Testis (tissue), 3 donors: ENCODE data around the gene DCTN1. TPM values are rescaled to one million over a fixed set of nuclear protein-coding genes. Genes with fewer than 3 reads are reported as not detected.

ENCODE experiments used
- polyA plus RNA-seq: library from polyadenylated mRNA; stranded (reverse); fragments of 350-450 nt; fragmentation: Illumina TruSeq; extraction: RNeasy Lipid Tissue Mini Kit (QIAGEN cat#74804); gene quantifications from one replicate; pipeline ENCODE4 v1.2.3, GENCODE V29; 2014; ENCODE audit warnings: low read depth, low replicate concordance; ENCODE audit not compliant: insufficient read depth
- small RNA-seq, 2 donors: library from RNA; depleted of rRNA; stranded (forward); fragments of <200 nt; gene quantifications; one replicate each; pipeline ENCODE3, GENCODE V24; 2016
- total RNA-seq, 2 donors: library from RNA; depleted of rRNA; stranded (reverse); fragments of >200 nt; gene quantifications; one replicate each; pipeline ENCODE4 v1.2.3, GENCODE V29; 2016

DCTN1 gene
- total and polyA plus RNA-seq, 3 donors from 2014 or later: 277 to 403 (median 321) TPM

Small RNA genes within 50 kb of the gene (small RNA-seq; reads per million reads assigned to genes)
- gene RNU6-542P (0 reads per million in 2 donors), gene TAF13P2 (0 reads per million in 2 donors)

Other genes starting within 250 kb of the DCTN1 start
- gene BOLA3, start 232.4 kb downstream of the DCTN1 start, total RNA-seq: 10 to 100 TPM; 40.2 to 56.2 TPM
- gene BOLA3, start 232.4 kb downstream of the DCTN1 start, polyA plus RNA-seq: 41.9 TPM
- gene MOB1A, start 201.4 kb downstream of the DCTN1 start, total RNA-seq: 10 to 100 TPM; 66.0 to 66.4 TPM
- gene MOB1A, start 201.4 kb downstream of the DCTN1 start, polyA plus RNA-seq: 73.9 TPM
- gene MTHFD2, start 181.7 kb downstream of the DCTN1 start, total RNA-seq: 10 to 100 TPM; 19.0 to 23.2 TPM
- gene MTHFD2, start 181.7 kb downstream of the DCTN1 start, polyA plus RNA-seq: 39.3 TPM
- 100 to 1,000 TPM; 113 to 188 TPM for gene SLC4A5, start 36.9 kb downstream of the DCTN1 start, total RNA-seq
- gene SLC4A5, start 36.9 kb downstream of the DCTN1 start, polyA plus RNA-seq: 40.3 TPM
- 10 to 100 TPM; 10.4 to 15.7 TPM for gene C2orf81, start 41.3 kb upstream of the DCTN1 start, total RNA-seq
- 23.1 TPM for gene C2orf81, start 41.3 kb upstream of the DCTN1 start, polyA plus RNA-seq
- 10 to 100 TPM; 27.5 to 31.7 TPM for gene WDR54, start 41.4 kb upstream of the DCTN1 start, total RNA-seq
- 90.6 TPM for gene WDR54, start 41.4 kb upstream of the DCTN1 start, polyA plus RNA-seq
- gene RTKN, start 61.6 kb upstream of the DCTN1 start, total RNA-seq: 10 to 100 TPM; 11.1 to 12.8 TPM
- gene RTKN, start 61.6 kb upstream of the DCTN1 start, polyA plus RNA-seq: 8.8 TPM
- gene INO80B, start 74.8 kb upstream of the DCTN1 start, total RNA-seq: 10 to 100 TPM; 23.1 to 27.9 TPM
- gene INO80B, start 74.8 kb upstream of the DCTN1 start, polyA plus RNA-seq: 59.3 TPM
- 10 to 100 TPM; 73.8 to 84.3 TPM for gene WBP1, start 78.1 kb upstream of the DCTN1 start, total RNA-seq
- gene WBP1, start 78.1 kb upstream of the DCTN1 start, polyA plus RNA-seq: 80.8 TPM
- gene MOGS, start 85.1 kb upstream of the DCTN1 start, total RNA-seq: 10 to 100 TPM; 44.8 to 45.7 TPM
- 41.3 TPM for gene MOGS, start 85.1 kb upstream of the DCTN1 start, polyA plus RNA-seq
- 10 to 100 TPM; 23.6 to 46.0 TPM for gene MRPL53, start 92.4 kb upstream of the DCTN1 start, total RNA-seq
- 64.8 TPM for gene MRPL53, start 92.4 kb upstream of the DCTN1 start, polyA plus RNA-seq
- gene CCDC142, start 102.7 kb upstream of the DCTN1 start, total RNA-seq: 10 to 100 TPM; 29.4 to 30.2 TPM
- gene CCDC142, start 102.7 kb upstream of the DCTN1 start, polyA plus RNA-seq: 15.5 TPM
- gene TTC31, start 102.8 kb upstream of the DCTN1 start, total RNA-seq: 10 to 100 TPM; 30.1 to 36.2 TPM
- gene TTC31, start 102.8 kb upstream of the DCTN1 start, polyA plus RNA-seq: 19.6 TPM
- gene LBX2, start 119.3 kb upstream of the DCTN1 start, total RNA-seq: 1 to 10 TPM in 1 of 2 donors, not detected in 1; 1.4 TPM
- gene LBX2, start 119.3 kb upstream of the DCTN1 start, polyA plus RNA-seq: 0.33 TPM
- 10 to 100 TPM; 17.0 to 20.1 TPM for gene PCGF1, start 127.4 kb upstream of the DCTN1 start, total RNA-seq
- gene PCGF1, start 127.4 kb upstream of the DCTN1 start, polyA plus RNA-seq: 25.3 TPM
- gene TLX2, start 134.1 kb upstream of the DCTN1 start, total RNA-seq: 1 to 10 TPM; 1.3 to 4.5 TPM
- 1.1 TPM for gene TLX2, start 134.1 kb upstream of the DCTN1 start, polyA plus RNA-seq
- under 1 TPM in 1 of 2 donors, not detected in 1; 0.43 TPM for gene DQX1, start 145.9 kb upstream of the DCTN1 start, total RNA-seq
- gene DQX1, start 145.9 kb upstream of the DCTN1 start, polyA plus RNA-seq: 0.86 TPM
- gene AUP1, start 149.4 kb upstream of the DCTN1 start, total RNA-seq: 100 to 1,000 TPM; 141 to 169 TPM
- 107 TPM for gene AUP1, start 149.4 kb upstream of the DCTN1 start, polyA plus RNA-seq
- gene HTRA2, start 149.6 kb upstream of the DCTN1 start, total RNA-seq: 10 to 100 TPM; 36.5 to 46.8 TPM
- 45.8 TPM for gene HTRA2, start 149.6 kb upstream of the DCTN1 start, polyA plus RNA-seq
- gene LOXL3, start 173.6 kb upstream of the DCTN1 start, total RNA-seq: 10 to 100 TPM; 13.1 to 15.2 TPM
- 10.5 TPM for gene LOXL3, start 173.6 kb upstream of the DCTN1 start, polyA plus RNA-seq
- 10 to 100 TPM; 11.2 to 19.3 TPM for gene DOK1, start 174.4 kb upstream of the DCTN1 start, total RNA-seq
- 9.3 TPM for gene DOK1, start 174.4 kb upstream of the DCTN1 start, polyA plus RNA-seq